Lung microvascular endothelial cell (primary cell): Measurements from ENCODE around the gene MPP7. TPM values are rescaled to one million over a fixed set of nuclear protein-coding genes. Genes with fewer than 3 reads are reported as not detected.
"Not testable (repeated sequence)": the region's sequence is repeated elsewhere in the genome, so short reads cannot be mapped to it uniquely, and the experiment has no call there.

Experiments
- DNase-seq, 2 donors: peaks; one replicate each; pipeline versions ENCODE4 v3.0.0 to v3.0.0-alpha.2; 2010; ENCODE audit warnings: low read depth in 2 of 2
- total RNA-seq: library from RNA; depleted of rRNA; stranded (reverse); fragments of >200 nt; gene quantifications from 2 replicates; pipeline ENCODE4 v1.2.1, GENCODE V29; 2014

Gene MPP7
- 1.3 and 21.6 TPM in 2 replicates for total RNA-seq

GRCh38 chr10:28302638-28303488, at the start of gene MPP7:
Gene MPP7 (minus strand): TSS chr10:28303064. CDS start chr10:28238604, 64,460 bp downstream.
- peak; percentile 98 for DNase-seq

GRCh38 chr10:28349892-28350291, 47.0 kb upstream of the MPP7 start:
- DNase-seq, result no peak

- DNase-seq, result no peak
These were observed 41.4 kb upstream of the MPP7 start for GRCh38 chr10:28343987-28344895.

DNA sequence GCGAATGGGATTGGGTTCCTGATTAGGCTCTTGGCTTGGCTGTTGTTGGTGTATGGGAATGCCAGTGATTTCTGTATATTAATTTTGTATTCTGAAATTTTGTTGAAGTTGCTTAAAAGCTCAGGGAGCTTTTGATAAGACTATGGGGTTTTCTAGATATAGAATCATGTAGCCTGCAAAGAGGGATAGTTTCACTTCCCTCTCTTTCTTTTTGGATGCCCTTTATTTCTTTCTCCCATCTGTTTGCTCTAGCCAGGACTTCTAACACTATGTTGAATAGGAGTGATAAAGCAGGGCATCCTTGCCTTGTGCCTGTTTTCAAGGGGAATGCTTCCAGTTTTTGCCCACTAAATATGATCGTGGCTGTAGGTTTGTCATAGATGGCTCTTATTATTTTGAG, 40.4 kb upstream of the MPP7 start:
- DNase-seq, result no peak

DNA sequence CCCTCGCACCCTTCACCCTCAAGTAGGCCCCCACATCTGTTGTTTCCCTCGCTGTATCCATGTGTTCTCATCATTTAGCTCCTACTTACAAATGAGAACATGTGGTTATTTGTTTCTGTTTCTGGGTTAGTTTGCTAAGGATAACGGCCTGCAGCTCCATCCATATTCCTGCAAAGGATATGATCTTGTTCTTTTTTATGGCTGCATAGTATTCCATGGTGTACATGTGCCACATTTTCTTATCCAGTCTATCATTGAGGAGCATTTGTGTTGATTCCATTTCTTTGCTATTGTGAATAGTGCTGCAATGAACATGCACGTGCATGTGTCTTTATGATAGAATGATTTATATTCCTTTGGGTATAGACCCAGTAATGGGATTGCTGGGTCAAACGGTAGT, 38.8 kb upstream of the MPP7 start:
- not testable (repeated sequence) for DNase-seq

- no peak for DNase-seq
These were observed 29.9 kb upstream of the MPP7 start for GRCh38 chr10:28332726-28333125.

DNA sequence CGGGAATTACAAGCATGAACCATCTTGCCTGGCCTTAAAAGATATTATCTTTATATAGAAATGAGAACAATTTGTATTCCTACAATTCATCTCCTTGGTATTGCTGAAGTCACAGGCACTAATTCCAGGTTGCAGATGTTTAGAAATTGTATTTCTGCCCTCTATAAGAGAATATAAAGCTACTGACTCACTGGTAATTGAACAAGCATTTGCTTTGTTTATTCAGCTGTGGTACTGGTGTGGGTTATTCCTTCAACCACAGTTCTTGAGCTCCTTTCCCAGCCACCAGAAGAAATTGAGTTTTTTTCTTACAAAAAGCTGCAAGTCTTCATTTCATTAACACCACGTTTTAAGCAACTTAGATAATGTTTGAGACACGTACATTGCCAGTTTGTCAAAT, 29.0 kb upstream of the MPP7 start:
- DNase-seq, result peak in 1 of 2 donors; percentile 27

DNA sequence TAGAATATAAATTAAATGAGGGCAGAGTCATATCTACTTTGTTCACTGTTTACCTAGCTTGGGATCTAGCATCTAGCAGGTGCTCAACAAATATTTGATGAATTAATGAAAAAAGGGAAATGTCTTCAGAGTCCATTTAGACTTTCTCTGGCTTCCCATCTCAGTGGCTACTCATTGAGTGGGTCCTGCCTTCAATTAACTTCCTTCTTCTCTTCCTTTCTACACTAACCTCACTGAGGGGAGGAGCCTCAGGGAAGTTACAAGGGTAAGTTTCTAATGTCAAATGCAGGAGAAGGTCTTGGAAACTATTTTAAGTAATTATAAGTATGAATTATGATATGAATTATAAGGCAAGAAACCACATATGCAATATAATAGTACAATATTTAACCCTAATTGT, 28.2 kb upstream of the MPP7 start:
- no peak for DNase-seq

DNA sequence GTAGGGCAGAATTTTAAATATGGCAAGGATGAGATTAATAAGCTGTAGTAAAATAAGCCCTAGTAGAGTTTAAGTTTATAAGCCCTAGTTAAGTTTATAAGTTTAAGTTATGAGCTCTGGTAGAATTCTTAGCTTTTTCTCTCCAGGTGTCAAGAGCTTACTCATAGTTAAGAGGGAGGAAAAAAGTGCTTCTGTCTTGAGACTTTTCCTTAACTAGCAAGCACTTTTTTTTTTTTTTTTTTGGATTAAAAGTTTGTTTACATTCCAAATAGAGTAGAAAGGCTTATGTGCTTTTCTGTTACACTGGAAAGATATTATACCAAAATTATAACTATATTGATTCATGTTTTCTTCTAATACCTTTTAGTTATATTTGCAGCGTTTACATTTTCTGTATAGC, 25.5 kb upstream of the MPP7 start:
- no peak for DNase-seq

DNA sequence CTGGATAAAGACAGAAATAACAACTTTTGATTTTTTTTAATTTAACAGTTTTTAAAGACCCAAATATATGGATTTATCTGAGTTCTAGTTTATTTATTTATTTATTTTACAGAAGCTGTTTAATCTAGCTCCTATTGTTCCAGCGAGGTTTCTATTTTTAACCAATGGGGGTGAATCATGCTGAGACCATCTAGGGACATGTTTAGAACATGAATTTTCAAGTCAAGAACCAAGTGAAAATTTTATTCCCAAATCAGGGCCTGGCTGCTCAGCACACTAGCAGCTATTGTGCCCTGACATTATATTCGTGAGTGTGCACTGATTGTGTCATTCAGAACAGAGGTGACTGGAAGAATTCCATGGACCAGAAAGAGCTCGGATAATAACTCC, 24.6 kb upstream of the MPP7 start:
- peak in 1 of 2 donors; percentile 32 for DNase-seq

DNA sequence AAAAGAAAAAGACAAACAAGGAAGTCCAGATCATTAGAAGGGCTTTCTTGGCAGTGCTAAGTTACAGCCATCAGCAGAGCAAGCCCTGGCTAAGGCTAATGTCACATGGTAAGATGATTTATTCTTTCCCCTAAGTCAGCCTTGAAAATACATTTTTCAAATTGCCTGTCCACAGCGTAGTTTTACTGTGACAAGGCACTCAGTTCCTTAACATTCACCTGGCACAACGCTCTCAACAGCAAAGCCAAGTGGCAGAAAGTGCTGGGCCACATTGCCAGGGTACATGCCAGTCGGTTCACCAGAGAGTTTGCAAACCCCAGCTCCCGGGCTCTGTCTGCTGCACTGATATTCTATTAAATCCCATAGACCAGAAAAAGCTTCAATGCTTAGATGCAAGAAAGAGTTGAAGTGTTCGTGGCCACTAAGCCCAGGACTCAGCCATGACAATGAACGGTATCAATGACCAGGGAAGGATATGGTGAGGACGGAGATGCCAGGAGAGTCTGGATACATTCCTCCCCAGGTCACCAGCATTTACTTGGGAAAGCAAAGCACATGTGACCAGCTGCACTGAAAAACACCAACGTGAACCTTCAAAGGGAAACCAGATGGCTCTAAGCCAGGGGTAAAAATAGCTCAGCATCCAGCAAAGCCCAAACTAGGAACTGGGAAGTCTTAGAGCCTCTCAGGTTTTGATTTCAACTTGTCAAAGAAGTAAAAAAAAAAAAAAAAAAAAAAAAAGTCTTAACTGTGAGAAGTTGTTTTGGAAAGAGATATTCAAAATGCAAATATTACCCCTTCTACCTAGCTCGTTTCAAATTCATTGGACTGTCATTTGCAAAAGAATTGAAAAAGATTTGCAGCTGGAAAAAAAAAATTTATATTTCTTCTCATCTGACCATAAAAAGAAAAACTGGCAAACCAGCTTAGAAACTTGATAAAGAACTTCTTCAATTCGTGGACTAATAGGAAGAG, 23.9 kb upstream of the MPP7 start:
- peak; percentile 51 to 54 for DNase-seq

GRCh38 chr10:28320799-28321198, 17.9 kb upstream of the MPP7 start:
- DNase-seq, result no peak

DNA sequence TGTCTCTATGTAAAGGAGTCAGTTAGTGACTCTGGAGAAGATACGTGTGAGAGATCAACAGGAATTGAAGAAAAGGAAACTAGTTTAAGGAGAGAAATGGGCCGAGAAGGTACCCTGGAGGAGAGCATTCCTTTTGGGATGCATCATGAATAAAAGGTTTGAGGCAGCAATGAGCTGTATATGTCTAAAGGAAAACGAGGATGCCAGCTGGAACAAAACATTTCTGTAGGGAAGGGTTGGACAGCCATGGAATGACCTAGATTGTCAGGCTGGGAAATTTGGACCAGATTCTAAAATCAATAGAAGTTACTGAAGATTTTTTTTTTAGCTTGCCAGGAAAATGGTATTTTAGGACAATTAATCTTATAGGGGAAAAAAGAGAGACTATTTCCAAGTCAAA, 17.2 kb upstream of the MPP7 start:
- no peak for DNase-seq

GRCh38 chr10:28319061-28319460, 16.2 kb upstream of the MPP7 start:
- not testable (repeated sequence) for DNase-seq

DNA sequence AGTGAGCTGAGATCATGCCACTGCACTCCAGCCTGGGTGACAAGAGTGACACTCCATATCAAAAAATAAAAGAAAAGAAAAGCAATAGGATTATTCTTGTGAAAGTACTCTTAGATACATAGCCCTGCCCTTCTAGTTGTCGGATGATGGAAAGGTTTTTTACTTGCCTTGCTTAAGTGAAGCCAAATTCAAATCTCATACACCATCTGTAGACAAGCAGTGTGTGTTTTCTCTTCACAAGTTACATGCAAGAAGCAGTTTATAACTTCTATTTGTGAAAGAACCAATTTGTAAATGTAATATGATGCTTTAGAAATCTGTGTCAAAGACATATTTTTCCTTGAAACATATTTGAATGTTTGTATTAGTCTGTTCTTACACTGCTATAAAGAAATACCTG, 15.8 kb upstream of the MPP7 start:
- no peak for DNase-seq

- DNase-seq, result no peak
These were observed 14.9 kb upstream of the MPP7 start for GRCh38 chr10:28317760-28318159.

GRCh38 chr10:28316696-28317095, 13.8 kb upstream of the MPP7 start:
- no peak for DNase-seq

DNA sequence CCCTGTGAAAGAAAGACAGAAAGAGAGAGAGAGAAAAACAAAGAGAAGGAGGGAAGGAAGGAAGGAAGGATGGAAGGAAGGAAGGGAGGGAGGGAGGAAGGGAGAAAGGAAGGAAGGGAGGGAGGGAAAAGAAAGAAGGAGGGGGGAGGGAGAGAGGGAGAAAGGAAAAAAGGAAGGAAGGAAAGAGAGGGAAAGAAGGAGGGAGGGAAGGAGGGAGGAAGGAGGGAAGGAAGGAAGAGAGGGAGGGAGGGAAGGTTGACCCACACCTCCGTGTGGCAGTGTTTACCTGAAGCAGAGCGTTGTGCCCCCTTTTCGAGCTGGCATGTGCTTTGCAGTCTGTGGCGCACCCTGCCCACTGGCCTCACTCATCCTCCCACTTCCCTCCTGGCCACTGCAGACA, 12.3 kb upstream of the MPP7 start:
- no peak for DNase-seq

- no peak for DNase-seq
These were observed 11.3 kb upstream of the MPP7 start for GRCh38 chr10:28314211-28314610.

DNA sequence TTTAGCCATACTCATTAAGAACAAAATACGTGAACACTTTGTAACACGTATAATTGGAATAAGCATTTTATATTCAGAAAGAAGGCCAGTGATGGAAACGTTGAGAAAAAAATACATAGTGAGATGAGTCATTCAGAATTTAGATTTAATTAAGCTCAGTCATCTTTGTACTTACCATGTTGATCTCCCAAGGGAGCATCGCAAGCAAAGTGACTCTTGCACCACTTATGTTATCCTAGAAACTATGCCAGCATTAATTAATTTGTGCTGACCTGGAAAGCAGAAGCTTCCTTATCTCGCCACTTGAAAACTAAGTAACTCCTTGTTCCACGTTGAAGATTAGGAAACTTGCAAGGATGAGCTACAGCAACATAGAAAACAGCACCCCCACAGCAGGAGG, 9.7 kb upstream of the MPP7 start:
- no peak for DNase-seq

- no peak for DNase-seq
These were observed 8.2 kb upstream of the MPP7 start for GRCh38 chr10:28311104-28311503.
